HG03565 (cell line): ENCODE results near the gene EIF5A.

Experiments used
- ATAC-seq: cut with Tn5 transposase; IDR thresholded peaks from one replicate; pipeline ENCODE4 v1.9.1; 2021; ENCODE audit warnings: mild to moderate bottlenecking, moderate library complexity; ENCODE audit not compliant: unreplicated experiment

EIF5A gene

DNA sequence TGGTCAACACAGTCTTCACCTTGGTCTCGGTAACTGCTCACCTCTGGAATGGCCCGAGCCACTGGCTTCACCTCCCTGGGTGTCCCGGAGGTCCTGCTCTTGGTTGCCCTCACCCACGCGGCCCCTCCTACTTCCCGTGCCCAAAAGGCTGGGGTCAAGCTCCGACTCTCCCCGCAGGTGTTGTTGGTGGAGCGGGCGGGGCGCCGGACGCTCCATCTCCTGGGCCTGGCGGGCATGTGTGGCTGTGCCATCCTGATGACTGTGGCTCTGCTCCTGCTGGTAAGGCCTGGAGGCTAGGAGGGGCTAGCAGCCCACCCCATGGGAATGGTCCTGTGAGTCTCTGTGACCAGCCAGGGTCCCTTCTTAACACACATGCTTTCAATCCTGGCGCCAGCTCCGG is 22.5 kb upstream of the EIF5A start:
- no peak for ATAC-seq

DNA sequence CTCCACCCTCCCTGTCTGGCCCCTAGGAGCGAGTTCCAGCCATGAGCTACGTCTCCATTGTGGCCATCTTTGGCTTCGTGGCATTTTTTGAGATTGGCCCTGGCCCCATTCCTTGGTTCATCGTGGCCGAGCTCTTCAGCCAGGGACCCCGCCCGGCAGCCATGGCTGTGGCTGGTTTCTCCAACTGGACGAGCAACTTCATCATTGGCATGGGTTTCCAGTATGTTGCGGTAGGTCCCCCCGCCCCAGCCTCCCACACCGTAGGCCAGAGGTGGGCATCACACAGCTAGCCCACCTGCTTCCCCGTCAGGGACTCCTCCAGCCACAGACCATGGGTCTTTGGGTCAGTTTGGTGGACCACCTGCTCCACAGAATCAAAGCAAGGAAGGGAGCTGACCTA is 21.7 kb upstream of the EIF5A start:
- no peak for ATAC-seq

DNA sequence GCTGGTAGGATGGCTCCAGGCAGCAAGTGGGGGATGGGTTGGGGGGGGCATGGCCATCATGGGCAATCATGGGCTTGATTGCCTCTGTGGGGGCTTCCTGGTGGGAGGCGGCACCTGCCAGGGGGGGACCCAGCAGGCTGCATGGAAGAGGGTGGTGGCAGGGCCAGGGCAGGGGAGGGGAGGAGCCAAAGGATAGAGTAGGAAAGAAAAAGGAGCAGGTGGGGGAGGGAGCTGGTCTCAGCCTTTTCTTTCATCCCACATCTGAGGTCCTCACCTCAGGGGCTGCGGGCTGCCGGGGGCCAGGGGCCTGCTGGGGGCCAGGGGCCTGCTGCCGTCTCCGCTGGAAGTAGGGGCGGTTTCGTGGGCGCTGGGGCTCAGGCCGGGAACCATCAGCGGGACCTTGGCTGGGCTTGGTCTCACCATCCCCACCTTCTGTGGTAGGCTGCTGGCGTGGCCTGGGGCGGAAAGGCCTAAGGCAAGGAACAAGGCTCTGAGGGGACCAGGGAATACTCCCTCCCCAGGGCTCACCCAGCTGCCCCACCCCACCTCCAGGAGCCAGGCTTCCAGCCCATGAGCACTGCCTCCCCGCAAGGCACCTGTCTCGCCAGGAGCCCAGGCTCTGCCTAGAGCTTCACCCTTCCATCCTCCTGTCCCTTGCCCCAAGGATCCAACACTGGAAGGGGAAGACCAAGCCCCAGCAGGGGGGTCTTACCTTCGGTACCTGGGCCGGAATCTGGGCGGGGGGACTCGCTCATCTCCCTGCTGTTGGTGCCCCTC is 18.0 kb upstream of the EIF5A start:
- no peak for ATAC-seq

DNA sequence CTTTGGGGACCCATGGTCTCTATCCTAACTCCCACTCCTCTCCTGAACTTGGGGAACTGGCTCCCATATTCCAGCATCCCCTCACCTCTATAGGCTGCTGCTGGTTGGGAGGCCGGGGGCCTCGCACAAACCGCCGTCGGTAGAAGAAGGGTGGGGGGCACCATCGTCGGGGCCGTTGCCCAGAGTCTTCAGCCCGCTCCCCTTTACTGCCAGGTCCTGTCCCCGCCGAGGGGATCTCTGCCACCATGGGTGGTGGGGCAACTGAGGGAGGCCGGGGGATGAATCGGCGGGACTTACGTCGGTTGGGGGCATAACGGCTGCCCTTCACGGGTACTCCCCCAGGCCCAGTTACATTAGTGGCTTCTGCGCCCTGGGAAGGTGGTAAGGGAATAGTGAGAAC is 17.3 kb upstream of the EIF5A start:
- no peak for ATAC-seq

DNA sequence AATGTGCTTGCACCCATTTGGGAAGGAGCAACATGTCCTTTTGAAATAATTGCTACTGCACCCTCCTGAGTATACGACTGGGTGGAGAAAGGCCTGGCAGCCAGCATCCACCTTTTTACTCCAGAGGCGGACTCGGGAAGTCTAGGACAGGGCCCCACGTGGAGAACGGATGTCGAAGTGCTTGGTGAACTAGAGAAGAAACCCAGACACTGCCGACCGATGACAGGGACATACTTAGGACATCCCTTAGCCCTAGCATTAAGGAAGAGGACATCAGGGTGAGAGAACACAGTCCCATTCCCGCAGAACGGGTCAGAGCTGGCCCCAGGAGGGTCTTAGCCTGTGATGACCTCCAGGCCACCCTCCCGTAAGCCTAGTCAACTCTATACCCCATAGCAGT is 16.7 kb upstream of the EIF5A start:
- ATAC-seq, result no peak

DNA sequence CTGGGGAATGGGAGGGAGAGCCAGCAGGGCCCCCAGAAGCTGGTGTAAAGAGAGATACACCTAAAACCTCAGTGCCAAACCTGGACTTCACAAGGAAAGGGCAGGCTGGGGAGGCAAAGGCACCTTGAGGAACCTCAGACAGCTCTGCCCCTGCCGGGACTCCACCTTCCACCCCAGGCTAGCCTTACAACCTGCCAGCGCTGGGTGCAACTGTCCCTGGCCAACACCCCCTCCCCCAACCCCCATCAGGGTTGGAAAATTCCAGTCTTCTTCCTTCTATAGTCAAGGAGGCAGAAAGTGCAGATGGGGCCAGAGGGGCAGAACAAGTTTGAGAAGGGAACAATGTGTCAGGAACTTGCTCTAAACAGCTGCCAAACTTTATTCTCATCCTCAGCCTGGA is 15.2 kb upstream of the EIF5A start:
- ATAC-seq, result no peak

DNA sequence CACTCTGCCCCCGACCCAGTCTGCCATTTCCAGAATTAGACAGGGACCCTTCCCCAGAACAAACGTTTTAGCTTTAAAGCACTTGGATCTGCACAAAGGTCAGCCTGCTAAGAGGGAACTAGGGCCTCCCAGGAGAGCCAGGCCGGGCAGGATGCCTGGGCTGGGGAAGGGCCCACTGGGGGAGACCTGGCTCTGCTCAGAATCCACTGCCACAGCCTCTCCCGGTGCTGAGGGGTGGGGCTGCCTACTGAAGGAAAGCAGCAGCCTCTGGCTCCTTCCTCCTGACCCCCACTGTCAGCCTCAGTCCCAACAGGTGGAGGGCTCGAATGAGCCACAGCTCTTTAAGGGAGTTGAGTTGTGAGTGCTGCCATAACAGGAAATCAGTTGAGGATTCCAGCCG is 14.7 kb upstream of the EIF5A start:
- ATAC-seq, result no peak

DNA sequence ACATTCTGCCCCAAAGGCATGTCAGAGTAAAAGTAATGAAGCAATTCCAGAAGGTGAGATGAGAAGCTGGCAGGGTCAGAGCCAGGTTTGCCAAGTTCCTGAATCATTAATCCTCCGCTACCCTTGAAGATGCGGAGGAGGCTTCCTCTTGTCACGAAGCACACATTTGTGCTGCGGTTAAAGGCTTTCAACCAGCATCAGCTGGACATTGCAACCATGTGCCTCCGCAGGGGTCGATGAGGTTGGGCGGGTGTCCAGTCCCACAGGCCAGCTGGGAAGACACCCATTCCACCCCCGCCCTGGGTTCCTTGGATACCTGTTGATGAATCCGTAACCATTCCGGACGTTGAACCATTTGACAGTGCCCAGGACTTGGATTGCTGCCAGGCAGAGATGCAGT is 14.3 kb upstream of the EIF5A start:
- ATAC-seq, result no peak

DNA sequence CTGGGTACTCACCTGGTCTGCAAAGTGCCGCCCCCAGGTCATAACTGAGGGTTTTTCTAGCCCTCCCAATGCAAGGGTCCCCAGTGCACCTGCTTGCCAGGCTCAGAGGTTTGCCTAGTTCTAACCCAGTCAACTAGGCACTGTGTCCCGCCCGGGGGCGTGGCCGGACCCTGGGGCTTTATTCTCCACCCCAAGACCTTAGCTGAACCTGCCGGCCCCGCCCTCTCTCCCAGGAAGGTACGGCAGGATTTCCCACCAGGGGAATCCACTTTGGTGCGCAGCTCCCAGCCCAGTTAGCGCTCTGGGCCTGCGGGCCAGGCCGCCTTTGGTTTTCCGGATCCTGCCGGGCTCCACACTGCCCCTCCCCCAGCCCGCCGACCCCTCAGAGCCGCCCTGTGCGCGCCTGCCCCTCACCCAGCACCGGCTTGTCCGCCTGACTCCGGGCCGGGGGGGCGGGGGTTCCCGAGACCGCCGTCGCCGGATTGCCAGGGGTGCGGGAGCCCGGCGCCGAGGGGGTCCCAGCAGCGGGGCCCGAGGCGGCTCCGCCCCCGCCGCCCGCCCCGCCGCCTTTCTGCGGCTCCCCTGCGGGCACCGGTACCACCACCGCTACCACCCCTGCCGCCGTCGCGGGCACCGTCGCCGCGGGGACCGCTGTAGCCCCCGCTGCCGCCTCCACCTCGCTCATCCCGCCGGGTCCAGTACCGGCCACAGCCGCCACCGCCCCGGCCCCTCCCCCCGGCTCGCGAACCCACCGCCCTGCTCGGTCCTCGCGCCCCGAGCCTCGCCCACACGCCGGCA is 13.4 kb upstream of the EIF5A start:
- ATAC-seq, result no peak

DNA sequence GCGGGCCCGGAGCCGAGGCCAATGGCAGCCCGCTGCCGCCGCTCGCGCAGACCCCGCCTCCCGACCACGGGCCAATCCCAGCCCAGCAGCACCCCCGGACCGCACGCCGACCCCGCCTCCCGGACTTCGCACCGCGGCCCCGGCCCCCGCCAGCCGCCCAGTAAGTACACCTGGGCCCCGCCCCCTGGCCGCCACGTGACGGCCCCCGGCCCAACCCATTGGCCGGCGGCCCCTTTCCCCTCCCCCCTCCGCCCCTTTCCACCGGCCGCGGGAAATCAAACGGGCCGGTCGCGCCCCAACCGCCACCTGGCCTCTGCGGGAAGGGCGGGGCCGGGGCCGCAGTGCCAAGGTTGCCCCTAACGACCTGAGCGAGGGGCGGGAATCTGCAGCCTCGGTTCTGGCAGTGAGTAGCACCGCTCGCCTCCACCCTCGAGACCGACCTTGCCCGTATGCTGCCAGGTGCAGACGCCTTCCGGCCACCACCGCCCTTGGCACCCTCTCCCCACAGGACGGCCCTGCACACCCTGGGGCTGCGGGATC is 12.7 kb upstream of the EIF5A start, which contains the start of gene YBX2:
Gene YBX2, minus strand, starts transcription at position 26 of the 540 bp plus-strand sequence. CDS start 139 bp downstream, outside the sequence.
- no peak for ATAC-seq

DNA sequence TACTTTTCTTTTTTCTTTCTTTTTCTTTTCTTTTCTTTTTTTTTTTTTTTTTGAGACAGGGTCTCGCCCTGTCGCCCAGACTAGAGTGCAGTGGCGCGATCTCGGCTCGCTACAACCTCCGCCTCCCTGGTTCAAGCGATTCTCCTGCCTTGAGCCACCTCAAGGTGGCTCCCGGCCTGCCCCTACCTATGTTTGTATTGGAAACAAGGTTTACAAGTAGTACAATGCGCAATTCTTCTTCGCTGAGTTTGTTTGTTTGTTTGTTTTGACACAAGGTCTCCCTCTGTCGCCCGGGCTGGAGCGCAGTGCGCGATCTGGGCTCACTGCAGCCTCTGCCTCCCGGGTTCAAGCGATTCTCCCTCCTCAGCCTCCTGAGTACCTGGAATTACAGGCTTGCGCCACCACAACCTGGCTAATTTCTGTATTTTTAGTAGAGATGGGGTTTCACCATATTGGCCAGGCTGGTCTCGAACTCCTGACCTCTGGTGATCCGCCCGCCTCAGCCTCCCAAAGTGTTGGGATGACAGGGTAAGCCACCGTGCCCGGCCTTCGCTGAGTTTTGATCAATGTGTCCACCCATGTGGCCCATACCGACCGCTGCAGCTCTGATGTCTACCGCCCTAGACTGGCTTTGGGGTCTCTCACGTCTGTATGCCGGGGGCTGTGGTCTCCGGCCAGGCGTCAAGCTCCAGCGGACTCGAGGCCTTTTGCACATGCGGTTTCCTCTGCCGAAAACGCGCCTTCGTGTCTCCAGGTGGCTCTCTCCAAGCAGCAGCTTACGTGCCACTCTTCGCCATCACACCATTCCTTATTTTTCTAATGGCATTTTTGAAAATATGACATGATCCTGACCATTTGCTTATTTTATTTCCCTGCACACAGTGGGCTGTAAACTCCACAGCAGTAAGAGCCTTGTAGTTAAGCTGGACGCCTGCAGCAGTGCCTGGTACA is 11.9 kb upstream of the EIF5A start:
- ATAC-seq, result no peak

DNA sequence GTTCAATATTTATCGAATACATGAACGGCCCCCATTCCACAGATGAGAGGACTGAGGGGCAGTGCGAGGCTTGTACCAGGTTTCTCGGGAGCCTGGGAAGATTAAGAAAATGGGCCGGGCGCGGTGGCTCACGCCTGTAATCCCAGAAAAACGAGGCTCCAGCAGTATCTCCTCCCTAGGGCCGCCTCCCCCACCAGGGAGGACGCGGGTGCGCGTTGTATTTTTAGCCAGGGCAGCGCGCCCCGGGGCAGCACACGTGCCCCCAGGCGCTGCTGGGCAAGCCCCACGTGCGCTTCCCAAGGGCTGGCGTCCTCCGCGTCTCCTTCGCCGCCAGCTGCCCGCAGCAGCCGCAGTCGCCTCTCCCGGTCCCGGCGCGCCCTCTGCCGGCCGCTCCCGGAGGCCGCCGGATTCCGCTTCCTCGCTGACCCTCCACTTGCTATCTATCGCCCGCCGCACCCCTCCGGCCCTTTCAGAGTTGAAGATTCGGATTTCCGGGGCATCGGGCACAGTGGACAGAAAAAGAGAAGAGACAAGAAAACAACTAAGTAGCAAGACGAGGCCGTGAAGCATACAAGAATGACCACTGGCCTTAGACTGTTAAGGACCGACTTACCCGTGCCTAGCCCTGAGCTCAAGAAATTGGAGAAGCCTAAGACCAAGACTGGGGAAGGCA is 11.1 kb upstream of the EIF5A start:
- no peak for ATAC-seq

DNA sequence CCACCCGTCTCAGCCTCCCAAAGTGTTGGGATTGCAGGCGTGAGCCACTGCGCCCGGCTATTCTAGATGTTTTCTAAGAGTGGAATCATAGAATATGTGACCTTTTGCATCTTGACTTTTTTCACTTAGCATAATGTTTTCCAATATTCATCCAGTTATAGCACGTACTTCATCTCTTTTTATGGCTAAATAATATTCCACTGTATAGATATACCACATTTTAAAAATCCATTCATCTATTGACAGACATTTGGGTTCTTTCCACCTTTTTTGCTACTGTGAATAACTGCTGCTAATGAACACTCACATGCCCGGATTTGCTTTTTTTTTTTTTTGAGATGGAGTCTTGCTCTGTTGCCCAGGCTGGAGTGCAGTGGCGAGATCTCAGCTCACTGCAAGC is 3.2 kb upstream of the EIF5A start:
- no peak for ATAC-seq

DNA sequence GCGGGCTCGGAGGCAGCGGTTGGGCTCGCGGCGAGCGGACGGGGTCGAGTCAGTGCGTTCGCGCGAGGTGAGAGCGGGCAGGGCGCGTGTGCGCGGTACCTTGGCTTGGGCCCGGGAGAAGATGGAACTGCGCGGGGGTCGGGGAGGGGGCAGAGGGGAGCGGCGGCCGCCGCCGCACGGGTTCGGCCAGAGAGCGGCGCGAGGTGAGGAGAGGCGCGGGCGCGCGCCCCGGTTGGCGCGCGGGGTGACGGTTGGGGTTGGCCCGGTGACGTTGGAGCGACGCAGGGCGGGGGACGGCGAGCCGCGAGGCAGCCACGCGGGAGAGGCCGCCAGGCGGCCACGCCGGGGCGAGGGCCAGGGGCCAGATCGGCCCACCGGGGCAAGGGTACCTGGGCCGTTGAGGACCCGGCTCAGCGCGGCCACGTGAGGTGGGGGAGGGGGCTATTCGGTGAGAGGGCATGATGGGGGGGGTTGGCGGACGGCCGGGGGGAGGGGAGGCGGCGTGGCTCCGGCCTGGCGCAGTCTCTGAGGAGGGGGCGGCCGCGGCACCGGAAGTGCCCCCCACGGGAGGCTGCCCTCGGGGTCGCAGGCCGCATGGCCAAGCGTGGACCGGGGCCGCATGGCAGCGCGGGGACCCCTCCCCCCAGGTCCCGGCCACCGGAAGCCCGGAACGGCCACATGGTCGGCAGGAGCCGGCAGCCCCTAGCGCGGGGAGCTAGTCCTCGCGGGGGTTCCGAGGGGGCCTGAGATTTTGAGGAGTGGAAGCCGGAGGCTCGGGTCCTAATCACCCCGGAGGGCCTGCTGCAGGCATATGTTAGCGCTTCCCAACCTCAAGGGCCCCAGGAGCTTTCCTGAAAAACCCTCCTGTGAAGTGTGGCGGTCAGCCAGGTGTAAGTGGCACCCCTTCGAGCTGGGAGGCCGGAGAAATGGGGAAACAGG is 527 bp downstream of the EIF5A start:
- no peak for ATAC-seq

DNA sequence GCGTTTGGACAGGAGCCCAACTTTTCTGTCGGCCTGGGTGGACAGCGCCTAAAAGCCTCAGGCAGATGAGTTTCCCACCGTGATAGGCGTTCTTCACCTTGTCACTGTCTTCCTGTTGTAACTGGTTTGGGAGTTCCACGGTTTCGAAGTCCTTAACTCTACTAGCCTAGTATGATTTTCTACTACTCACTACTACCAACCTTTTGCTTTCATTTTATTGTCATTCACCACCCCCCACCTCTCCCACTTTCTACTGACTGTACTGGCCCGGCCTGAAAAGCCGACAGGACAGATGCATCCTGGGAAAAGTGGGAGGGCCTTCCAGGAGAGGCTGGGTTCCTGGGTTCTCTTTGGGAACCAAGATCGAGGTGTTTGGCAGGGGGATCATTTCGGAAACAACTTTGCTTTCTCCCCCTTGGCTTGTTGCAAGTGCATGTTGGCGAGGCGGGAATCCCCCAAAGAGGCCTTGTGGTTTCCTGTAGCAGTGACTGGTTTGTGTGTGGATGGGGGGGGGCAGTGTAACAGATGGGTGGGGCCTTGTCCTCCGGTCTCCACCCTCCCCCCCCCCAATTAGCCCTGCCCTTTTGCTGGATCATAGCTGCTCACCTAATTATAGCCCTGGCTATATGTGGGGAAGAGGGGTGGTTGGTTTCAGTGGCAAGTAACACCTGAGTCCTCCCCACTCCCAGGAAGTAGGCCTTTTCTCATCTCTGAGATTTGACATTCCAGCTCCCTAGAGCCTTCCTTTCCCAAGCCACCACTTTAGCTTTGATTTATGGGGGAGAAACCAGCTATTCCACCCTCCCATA is 1.4 kb downstream of the EIF5A start:
- ATAC-seq, result no peak

DNA sequence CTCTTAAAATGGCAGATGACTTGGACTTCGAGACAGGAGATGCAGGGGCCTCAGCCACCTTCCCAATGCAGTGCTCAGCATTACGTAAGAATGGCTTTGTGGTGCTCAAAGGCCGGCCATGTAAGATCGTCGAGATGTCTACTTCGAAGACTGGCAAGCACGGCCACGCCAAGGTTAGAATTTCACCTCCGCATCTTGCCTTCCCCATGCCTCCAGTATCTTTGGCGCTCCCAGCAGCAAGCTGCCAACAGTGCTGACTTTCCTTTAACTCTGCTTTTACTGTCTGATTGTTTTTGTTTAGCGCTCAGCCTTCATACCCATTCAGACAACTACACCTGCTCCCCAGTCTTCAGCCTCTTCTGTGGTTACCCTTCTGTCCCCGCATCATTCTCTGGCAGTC is 2.2 kb downstream of the EIF5A start:
- no peak for ATAC-seq

DNA sequence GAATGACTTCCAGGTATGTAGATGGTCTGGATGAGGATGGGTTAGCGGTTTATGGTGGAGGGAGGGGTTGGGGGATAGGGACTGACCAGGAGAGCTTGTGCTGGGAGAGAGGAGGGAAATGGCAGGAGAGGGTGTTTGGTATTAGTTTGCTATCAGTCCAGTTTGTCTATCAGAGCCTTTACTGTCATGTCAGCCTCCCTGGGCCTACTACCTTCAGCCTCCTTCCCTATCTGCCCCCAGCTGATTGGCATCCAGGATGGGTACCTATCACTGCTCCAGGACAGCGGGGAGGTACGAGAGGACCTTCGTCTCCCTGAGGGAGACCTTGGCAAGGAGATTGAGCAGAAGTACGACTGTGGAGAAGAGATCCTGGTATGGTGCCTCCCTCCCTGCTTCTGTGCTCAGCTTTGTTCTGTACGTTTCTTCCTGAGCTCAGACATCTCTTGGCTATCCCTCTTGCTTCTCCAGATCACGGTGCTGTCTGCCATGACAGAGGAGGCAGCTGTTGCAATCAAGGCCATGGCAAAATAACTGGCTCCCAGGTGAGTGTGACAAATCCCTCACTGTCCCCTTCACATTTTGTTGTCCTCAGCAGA is 3.8 kb downstream of the EIF5A start:
- no peak for ATAC-seq
